ENCODE results near the gene NACAD.

Gene NACAD

GRCh38 chr7:45087301-45088145, 1.2 kb downstream of the NACAD start:
- DNase-seq: no peak

GRCh38 chr7:45086331-45087065, 2.3 kb downstream of the NACAD start:
- no peak for DNase-seq

GRCh38 chr7:45085619-45086200, 3.1 kb downstream of the NACAD start:
- DNase-seq: no peak

DNA sequence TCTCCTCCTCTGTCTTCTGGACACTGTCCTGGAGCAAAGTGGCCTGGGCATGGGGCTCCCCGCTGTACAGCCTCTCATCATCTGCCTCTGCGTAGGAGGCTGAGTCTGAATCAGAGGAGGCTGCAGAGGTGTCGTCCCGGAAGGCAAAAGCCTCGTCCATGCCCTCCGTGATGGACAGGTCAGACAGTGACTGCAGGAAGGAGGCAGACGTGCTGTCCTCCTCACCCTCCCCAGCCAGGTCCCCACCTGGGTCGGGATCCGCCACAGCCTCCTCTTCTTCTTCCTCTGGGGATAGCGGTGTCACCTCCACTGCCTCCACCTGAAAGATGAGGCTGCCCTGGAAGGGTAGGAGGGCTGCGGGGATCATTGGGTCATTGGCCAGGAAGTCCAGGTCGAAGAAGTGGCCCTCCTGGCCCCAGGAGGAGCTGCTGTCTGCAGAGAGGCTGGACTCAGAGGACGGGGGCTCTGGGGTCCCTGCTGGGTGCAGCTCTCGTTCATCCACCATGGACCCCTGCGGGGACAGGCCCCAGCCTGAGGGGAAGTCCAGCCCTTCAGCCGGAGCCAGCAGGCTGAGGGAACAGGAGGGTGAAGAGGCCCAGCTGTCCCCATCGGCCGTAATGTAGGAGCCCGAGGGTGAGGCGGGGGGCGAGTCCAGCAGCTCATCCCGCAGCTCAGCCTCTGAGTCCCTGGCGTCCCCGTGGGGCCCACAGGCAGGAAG, 3.7 kb downstream of the NACAD start:
- DNase-seq: no peak

- no peak for DNase-seq
Measured at GRCh38 chr7:45084336-45084735, 4.4 kb downstream of the NACAD start.

DNA sequence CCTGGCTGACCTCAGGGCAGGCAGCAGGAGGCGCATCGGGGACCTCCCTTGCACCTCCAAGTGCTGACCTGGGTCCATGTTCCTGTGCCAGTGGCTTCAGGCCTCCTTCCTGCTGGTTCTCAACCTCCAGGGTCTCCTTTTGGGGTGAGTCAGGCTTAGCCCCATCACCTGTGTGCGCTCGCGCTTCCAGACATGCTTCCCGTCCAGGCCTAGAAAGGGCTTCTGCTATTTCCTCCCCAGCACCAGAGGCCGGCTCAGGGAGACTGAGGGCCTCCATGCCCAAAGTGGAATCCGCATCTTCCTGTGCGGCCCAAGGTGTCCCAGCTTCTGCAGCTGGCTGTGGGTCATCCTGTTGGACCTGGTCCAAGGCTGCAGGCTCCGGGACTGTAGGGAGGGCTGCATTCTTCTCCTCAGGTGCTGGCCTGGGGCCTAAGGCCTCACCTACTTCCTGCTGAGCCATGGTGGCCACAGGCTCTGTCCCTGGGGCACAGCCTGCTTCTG, 5.9 kb downstream of the NACAD start:
- DNase-seq: no peak

DNA sequence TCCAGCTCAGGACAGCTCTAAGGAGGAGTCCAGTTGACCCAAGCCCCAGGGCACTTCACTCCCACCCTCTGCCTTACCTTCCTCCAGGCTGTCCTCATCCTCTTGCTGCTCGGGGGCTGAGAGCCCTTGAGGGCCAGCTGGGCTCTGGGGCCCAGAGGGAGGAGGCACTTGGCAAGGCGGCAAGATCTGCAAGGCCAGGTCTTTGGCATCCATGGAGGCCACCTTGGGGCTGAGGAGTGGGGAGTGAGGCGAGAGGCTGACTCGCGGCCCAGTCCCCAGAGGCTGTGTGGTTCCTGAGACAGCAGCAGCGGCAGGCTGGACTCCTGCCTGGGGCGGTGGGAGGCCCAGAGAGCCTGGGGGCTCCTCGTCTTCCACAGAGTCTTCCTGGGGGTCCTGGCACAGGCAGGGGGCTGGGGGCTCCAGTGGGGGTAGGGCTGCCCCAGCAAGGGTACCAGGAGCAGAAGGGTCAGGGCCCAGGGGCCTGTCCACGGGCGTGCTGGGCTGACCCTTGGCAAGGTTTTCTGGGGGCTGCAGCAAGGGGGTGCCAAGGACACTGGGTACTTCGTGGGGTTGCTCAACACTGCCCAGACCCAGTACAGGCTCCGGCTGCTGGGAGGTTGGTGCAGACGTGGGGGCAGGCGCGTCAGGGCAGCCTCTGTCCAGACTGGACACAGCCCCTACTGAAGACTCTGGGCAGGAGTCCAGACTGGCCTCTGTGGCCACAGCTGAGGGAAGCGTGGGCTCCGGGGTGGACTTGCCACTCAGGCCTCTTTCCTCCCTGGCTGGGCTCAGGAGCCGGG, 6.5 kb downstream of the NACAD start:
- no peak for DNase-seq

- no peak for DNase-seq
Measured at GRCh38 chr7:45081670-45081974, 7.1 kb downstream of the NACAD start.

DNA sequence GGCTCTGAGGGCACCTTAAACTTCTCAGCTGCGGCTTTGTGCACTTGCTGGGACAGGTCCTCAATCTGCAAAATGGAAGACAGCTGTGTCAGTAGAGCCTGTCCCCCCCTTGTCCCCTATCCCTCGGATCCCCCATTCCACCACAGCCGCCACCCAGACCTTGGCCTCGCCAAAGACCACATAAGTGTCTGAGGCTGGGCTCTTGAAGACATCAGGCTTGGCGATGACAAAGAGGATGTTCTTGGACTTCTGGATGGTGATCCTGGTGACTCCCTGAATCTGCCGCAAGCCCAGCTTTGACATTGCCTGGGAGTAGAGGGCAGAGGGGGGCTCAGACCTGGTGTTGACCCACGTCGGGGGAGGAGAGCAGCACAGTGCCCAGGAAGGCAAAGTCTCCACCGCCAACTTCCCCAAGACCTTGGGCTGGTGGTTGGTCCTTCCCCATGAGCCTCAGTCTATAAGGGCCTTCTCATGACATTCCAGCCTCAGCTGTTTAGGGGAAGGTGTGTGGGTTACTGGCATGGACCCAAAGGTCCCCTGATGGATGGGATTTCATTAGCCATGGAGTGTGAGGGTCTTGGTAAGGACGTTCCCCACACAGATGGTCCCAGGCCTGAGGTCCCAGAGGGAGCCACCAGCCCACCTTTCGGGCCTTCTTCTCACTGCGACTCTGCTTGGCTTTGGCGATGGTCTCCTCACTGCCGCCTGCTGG, 7.7 kb downstream of the NACAD start:
- no peak for DNase-seq

DNA sequence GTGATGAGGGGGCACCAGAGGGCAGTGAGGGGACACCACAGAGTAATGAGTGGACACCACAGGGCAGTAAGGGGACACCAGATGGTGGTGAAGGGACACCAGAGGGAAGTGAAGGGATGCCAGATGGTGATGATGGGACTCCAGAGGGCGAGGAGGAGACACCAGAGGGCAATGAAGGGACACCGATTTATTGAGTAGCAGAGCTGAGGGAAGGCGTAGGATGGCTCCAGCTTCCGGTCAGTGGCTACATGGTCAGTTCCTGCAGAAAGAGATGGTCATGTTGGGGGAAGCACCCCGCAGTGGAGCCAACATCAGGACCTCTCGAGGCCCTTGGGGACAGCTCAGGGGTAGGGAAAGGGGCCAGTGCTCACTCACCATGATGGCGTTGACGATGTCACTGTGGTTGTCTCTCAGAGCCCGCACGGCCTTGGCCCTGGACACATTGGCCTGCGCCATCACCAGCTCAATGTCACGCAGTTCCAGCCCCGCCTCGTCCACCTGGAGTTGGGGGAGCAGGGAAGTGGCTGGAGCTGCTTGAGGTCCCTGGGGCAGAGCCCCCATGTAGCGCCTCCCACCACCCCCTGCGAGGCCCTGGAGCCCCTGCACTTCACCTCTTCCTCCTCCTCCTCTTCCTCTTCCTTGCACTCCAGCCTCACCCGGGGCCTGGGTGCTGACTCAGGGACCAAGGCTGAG, 8.4 kb downstream of the NACAD start:
- no peak for DNase-seq

- no peak for DNase-seq
Measured at GRCh38 chr7:45078125-45078681, 10.6 kb downstream of the NACAD start.

DNA sequence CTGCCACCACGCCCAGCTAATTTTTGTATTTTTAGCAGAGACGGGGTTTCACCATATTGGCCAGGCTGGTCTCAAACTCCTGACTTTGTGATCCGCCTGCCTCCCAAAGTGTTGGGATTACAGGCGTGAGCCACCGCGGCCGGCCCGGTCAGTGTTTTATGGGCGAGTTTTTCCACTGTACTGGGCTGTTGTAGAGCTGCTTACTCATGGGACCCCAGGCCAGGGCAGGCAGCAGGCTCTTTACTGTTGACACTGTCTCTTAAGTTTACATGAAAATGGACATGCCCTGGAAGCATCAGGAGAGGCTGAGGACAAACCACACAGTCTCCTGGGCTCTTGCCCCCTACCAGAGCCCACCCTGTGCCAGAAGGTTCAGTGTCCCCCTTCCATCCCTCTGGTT, 11.2 kb downstream of the NACAD start:
- DNase-seq: no peak

DNA sequence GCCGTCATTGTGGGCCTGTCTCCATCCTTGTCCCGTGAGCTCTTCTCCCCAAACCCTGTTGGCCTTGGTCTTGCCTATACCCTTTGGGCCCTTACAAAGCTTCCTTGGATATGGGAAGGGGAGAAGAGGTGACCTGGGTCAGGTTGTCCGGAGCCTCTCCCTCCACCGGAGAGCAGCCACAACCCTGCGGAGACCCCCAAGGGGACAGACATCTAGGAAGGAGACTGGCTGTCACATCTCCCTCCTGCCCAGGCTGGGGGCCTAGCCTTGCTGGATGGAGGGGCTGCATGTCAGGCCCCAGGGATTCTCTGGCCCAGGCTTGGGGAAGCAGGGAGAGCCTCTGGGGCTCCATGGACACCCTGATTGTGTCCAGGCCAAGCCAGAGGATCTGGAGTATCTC, 11.8 kb downstream of the NACAD start:
- DNase-seq: no peak

DNA sequence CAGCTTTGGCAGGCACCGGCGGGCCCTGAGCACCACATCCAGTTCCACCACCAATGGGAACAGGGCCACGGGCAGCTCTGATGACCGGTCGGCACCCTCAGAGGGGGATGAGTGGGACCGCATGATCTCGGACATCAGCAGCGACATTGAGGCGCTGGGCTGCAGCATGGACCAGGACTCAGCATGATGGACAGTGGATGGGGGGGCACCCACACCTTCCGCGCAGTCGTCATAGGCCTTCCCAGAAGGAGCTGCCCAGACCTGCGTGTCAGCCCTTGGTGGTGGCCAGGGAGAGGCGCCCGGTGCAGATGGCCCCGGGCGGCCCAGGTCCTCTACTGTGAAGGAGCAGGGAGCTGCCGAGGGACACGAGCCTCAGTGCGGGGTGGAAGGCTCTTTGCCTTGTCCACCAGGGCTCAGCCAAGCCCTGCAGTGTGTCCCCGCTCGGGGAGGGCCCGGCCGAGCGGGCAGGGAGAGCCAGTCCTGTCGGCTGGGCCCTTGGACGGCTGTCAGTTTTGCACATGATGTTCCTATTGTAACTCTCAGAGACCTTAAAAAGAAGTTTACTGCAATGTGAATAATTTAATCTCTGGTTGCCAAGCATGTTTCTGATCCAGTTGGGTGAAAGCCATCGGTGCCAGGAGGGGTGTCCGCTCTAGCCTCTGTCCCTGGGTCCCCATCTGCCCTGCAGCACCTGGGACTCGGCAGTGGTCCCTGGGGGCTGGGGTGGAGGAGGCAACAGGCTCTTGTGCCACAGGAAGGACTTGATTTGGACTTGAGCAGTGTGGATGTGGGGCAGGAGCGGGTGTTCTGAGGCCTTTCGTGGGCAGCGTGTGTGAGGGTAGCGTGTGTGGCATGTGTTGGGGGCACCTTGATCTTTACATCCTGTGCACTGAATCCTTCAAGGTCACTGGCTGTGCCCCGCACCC, 12.6 kb downstream of the NACAD start:
- no peak for DNase-seq

DNA sequence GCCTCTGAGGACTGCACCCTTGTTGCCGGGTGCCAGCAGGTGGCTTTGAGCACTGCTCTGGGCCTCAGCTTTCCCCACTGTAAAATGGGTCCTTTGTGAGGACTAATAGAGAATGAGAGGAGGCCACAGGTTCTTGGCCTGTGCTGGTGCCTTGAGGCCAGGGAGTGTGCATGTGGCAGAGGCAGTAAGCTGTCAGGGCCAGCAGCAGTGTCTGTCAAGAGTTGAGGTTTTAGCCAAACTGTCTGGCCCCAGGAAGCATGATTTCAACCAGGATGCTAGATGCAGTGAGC, 13.5 kb downstream of the NACAD start:
- DNase-seq: no peak

- DNase-seq: no peak
Measured at GRCh38 chr7:45074528-45075354, 14.0 kb downstream of the NACAD start.

DNA sequence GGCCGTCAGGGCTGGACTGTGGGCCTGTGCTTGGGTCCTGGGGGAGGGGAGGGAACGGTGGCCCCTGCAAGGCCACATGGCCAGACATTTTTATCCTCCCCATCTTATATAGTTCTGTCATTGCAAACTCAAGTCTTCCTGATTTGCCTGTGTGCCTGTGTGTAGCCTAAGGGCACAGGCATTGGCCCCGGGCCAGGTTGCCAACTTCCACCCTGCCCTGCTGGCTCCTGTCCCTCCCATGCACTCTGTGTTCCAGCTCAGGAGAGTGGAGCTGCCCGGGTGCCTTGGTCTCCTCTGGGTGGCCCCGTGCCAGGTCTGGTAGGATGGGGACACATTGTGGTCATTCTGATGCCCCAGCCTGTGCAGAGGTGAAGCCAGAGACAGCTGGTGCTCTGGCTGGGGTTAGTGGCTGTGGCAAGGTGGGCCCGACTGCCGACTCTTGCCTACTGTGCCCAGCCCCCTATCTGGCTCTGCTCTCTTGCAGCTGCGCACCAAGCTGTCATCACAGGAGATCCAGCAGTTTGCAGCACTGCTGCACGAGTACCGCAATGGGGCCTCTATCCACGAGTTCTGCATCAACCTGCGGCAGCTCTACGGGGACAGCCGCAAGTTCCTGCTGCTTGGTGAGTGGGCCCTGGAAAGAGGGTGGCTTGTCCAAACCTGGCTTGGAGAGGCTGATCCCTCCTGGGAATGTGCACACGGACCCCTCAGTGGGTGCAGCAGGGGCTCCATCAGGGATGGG, 14.8 kb downstream of the NACAD start:
- no peak for DNase-seq

All from activated CD8-positive, alpha-beta memory T cell treated with anti-CD3 and anti-CD28 coated beads for 24 hours (primary cell).